Measurements from ENCODE around the gene SAMHD1. TPM values are rescaled to one million over a fixed set of nuclear protein-coding genes. Genes with fewer than 3 reads are reported as not detected.

The SAMHD1 gene
- total RNA-seq, 1 donor from 2014 or later: 16.9 TPM

- no peak overlapping the region for H3K4me3 ChIP-seq (ENCODE audit: low read depth, low read length)
- no peaks in the 10 kb centered on the region for H3K27me3 ChIP-seq (ENCODE audit: control insufficient read depth, insufficient read depth, low read length)
- H3K36me3 ChIP-seq (ENCODE audit: control insufficient read depth, insufficient read depth, low read length): no peaks in the 10 kb centered on the region
- no peak for DNase-seq (ENCODE audit: low read depth)
- TF ChIP-seq CTCF (IDR thresholded peaks at IDR 0.05; ENCODE audit: insufficient read depth, low read length, poor library complexity, severe bottlenecking): no peak
These were observed 27.1 kb downstream of the SAMHD1 start for GRCh38 chr20:36924167-36925045.

GRCh38 chr20:36920334-36920730 lies 31.2 kb downstream of the SAMHD1 start:
- no peak for DNase-seq (ENCODE audit: low read depth)
- Histone ChIP-seq H3K4me3 (ENCODE audit: low read depth, low read length) (no peak overlapping the region), H3K27me3 (ENCODE audit: control insufficient read depth, insufficient read depth, low read length) (no peaks in the 10 kb centered on the region), H3K36me3 (ENCODE audit: control insufficient read depth, insufficient read depth, low read length) (no peaks in the 10 kb centered on the region)
- TF ChIP-seq CTCF (IDR thresholded peaks at IDR 0.05; ENCODE audit: insufficient read depth, low read length, poor library complexity, severe bottlenecking): no peak

- Histone ChIP-seq H3K27me3 (ENCODE audit: control insufficient read depth, insufficient read depth, low read length) (no peaks in the 10 kb centered on the region), H3K4me3 (ENCODE audit: low read depth, low read length) (no peak overlapping the region), H3K36me3 (ENCODE audit: control insufficient read depth, insufficient read depth, low read length) (no peaks in the 10 kb centered on the region)
- peak; percentile 88 for TF ChIP-seq CTCF (IDR thresholded peaks at IDR 0.05; ENCODE audit: insufficient read depth, low read length, poor library complexity, severe bottlenecking)
- no peak for DNase-seq (ENCODE audit: low read depth)
These were observed 31.7 kb downstream of the SAMHD1 start for GRCh38 chr20:36919715-36920333.

- no peak for TF ChIP-seq CTCF (IDR thresholded peaks at IDR 0.05; ENCODE audit: insufficient read depth, low read length, poor library complexity, severe bottlenecking)
- H3K36me3 ChIP-seq (ENCODE audit: control insufficient read depth, insufficient read depth, low read length): no peaks in the 10 kb centered on the region
- no peaks in the 10 kb centered on the region for H3K27me3 ChIP-seq (ENCODE audit: control insufficient read depth, insufficient read depth, low read length)
- DNase-seq (ENCODE audit: low read depth): no peak
- no peak overlapping the region for H3K4me3 ChIP-seq (ENCODE audit: low read depth, low read length)
These were observed 33.6 kb downstream of the SAMHD1 start for GRCh38 chr20:36917943-36918342.

- TF ChIP-seq CTCF (IDR thresholded peaks at IDR 0.05; ENCODE audit: insufficient read depth, low read length, poor library complexity, severe bottlenecking): no peak
- no peak for DNase-seq (ENCODE audit: low read depth)
- Histone ChIP-seq H3K27me3 (ENCODE audit: control insufficient read depth, insufficient read depth, low read length) (no peaks in the 10 kb centered on the region), H3K4me3 (ENCODE audit: low read depth, low read length) (no peak overlapping the region), H3K36me3 (ENCODE audit: control insufficient read depth, insufficient read depth, low read length) (no peaks in the 10 kb centered on the region)
These were observed 34.3 kb downstream of the SAMHD1 start for GRCh38 chr20:36917240-36917639.

All from kidney epithelial cell (primary cell).